Measurements from ENCODE around the gene SYK.
"Not testable (repeated sequence)": the region's sequence is repeated elsewhere in the genome, so short reads cannot be mapped to it uniquely, and the experiment has no call there.

SYK gene

DNA sequence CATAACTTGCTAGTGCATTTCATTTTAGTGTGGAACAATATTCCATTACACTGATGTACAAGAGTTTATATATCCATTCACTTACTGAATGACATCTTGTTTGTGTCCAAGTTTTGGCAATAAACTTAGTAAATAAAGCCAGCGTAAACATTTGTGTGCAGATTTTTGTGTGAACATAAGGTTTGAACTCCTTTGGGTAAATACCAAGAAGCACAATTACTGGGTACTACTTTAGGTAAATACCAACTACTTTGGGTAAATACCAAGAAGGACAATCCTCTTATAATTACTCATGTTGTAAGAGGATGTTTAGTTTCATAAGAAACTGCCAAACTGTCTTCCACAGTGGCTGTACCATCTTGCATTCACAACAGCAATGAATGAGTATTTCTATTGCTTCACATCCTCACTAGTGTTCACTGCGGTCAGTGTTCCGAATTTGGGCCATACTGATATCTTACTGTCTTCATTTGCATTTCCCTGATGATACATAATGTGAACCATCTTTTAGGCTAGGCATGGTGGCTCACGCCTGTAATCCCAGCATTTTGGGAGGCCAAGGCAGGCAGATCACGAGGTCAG is 2.3 kb upstream of the SYK start:
- no peak for DNase-seq

GRCh38 chr9:90801973-90802322 is 329 bp downstream of the SYK start:
- DNase-seq, result no peak

DNA sequence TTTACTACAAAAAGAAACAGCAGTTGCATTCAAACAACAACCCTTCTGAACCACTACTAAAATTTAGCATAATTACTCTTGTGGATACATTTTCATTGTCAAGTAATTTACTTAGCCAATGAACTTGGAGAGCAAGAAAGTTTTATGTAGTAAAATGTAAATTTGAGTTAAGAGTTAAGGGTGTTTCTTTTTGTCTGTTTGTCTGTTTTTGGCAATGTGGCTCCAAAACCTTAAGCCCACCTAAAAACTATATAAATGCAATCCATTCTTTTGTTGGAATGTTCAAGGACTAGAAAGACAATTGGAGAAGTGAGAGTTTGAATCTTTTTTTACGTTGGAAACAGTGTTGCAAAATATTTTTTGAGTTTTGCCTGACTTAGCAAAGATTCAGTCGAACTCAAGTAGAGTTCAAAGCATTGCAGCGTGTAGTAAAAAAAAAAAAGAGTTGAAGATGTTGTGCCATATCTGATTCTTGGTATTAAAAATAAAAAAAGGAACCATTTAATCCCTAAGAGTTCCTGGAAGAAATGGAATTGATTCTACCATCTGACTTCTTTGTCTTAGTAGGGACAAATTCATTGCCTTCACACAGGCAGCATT is 867 bp downstream of the SYK start:
- DNase-seq, result no peak

- no peak for DNase-seq
These were observed 2.4 kb downstream of the SYK start for GRCh38 chr9:90803860-90804593.

- no peak for DNase-seq
These were observed 3.7 kb downstream of the SYK start for GRCh38 chr9:90805006-90805996.

DNA sequence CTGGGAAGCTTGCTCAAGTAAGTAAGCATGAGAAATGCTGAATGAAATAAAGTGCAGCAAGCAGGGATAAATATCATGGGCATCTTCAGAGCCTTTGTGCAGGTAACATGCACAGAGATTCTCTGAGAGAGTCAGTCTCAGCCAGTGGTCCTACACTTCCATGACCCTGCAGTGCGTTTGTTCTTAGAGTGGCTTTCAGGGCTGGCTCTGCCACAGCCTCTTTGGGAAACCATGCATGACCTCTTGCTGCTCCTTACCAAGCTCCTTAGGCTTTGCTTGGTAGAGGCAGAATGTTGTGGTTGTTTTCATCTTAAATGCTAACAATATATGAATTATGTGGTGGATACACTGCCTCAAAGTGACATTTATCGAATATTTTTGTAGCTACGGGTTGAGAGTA is 5.4 kb downstream of the SYK start:
- DNase-seq, result no peak

- no peak for DNase-seq
These were observed 6.8 kb downstream of the SYK start for GRCh38 chr9:90808398-90808797.

GRCh38 chr9:90808890-90809685 is 7.5 kb downstream of the SYK start:
- DNase-seq, result no peak

- no peak for DNase-seq
These were observed 9.1 kb downstream of the SYK start for GRCh38 chr9:90810691-90811090.

GRCh38 chr9:90813046-90813445 is 11.4 kb downstream of the SYK start:
- no peak for DNase-seq

- DNase-seq, result no peak
These were observed 11.9 kb downstream of the SYK start for GRCh38 chr9:90813523-90813922.

- DNase-seq, result no peak
These were observed 12.7 kb downstream of the SYK start for GRCh38 chr9:90814355-90814754.

- no peak for DNase-seq
These were observed 13.7 kb downstream of the SYK start for GRCh38 chr9:90815183-90815943.

- no peak for DNase-seq
These were observed 14.3 kb downstream of the SYK start for GRCh38 chr9:90815944-90816357.

- DNase-seq, result no peak
These were observed 15.1 kb downstream of the SYK start for GRCh38 chr9:90816690-90817089.

DNA sequence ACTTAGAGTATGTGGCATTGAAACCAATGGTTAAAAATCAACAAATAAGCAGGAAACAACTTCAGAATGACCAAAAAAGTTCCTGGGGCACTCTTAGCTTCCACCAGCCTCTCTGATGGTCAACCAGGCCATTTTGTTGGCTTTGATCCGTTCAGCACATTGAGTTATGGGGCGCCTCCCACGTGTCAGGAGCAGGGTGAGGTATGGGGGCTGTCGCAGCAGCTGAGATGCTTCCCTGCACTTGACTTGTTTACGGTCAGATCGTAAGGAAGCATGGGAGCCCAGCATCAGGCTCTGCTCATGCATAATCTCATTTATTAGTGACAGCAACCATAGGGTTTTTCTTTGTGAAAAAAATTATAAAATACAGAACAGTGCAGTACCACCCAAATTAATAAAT is 16.7 kb downstream of the SYK start:
- DNase-seq, result no peak

GRCh38 chr9:90820406-90820805 is 18.8 kb downstream of the SYK start:
- not testable (repeated sequence) for DNase-seq

DNA sequence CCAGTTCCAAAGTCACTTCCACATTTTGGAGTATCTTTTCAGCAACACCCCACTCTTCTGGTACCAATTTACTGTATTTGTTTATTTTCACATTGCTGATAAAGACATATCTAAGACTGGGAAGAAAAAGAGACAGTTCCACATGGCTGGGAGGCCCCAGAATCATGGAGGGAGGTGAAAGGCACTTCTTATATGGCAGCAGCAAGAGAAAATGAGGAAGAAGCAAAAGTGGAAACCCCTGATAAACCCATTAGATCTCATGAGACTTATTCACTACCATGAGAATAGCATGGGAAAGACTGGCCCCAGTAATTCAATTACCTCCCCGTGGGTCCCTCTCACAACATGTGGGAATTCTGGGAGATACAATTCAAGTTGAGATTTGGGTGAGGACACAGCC is 19.6 kb downstream of the SYK start:
- not testable (repeated sequence) for DNase-seq

DNA sequence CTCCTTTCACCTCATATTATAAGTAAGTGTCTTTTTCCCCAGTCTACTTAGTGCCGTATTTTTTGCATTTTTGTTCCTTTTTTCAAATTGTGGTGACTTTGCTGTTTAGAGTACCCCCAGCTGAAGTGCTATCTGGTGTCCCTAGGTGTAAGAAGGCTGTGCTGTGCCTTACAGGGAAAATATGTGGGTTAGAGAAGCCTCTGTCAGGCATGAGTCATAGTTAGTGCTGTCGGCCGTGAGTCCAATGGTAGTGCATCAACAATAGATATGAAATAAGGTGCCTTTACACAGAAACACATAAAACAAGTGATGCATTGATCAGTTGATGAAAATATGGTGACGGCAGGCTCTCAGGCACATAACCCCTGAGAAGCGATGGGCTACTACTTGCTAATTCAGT is 20.1 kb downstream of the SYK start:
- DNase-seq, result no peak

- no peak for DNase-seq
These were observed 21.2 kb downstream of the SYK start for GRCh38 chr9:90822866-90823265.

DNA sequence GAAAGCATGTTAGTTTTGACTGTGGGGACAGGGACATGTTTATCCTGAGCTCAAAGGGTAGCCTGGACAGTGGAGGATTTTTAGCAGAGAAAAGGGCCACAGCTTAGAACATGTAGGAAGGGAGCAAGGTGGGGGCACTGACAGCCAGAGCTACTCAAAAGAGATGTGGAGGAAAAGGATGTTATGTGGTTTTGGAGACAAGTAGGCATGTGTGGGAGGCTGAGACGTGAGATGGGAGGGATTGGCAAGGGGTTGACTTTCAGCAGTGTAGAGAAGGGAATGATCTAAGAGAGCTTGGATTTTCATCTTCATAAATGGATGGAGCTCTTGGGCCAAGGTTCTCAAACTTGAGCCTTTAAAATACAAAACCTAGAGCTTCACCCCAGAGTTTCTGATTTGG is 24.0 kb downstream of the SYK start:
- no peak for DNase-seq
